SK-MEL-5 (cell line): ENCODE data around the gene TRIM7. TPM values are rescaled to one million over a fixed set of nuclear protein-coding genes. Genes with fewer than 3 reads are reported as not detected.

Source experiments
- DNase-seq: peaks from one replicate; pipeline ENCODE4 v3.0.0-alpha.2; 2016; ENCODE audit warnings: low read depth, low spot score
- in situ Hi-C: cut with HindIII; loops from 2 replicates; pipeline ENCODE4 v1.10.0; 2016; ENCODE audit warnings: low sequenced_read_pairs, high pct_unique_total_duplicates, low pct_unique_long_range_greater_than_20kb
- polyA plus RNA-seq, 2 experiments: library from polyadenylated mRNA; depleted of rRNA; stranded (reverse); fragments of >200 nt; gene quantifications; 2 replicates each; pipeline ENCODE4 v1.2.3, GENCODE V29; 2015
- total RNA-seq: library from RNA; depleted of rRNA; stranded (reverse); fragments of >200 nt; shearing (Covaris generic); gene quantifications from 2 replicates; pipeline ENCODE4 v1.2.3, GENCODE V29; 2014; rRNA removed

TRIM7 gene
- 4.1 and 6.8 TPM in 2 replicates for total RNA-seq
- polyA plus RNA-seq (2015; cell fraction: cytosol; rRNA removed), result 2.5 and 3.3 TPM in 2 replicates
- 1.7 and 3.6 TPM in 2 replicates for polyA plus RNA-seq (2015; cell fraction: nucleus; rRNA removed)

GRCh38 chr5:181204826-181205760, at the start of gene TRIM7:
TSS of gene TRIM7 (minus strand) at chr5:181205196. CDS start at chr5:181205110, 86 bp downstream.
- in situ Hi-C loops, result no loop called here
- DNase-seq, result no peak

GRCh38 chr5:181248277-181248676, 43.3 kb upstream of the TRIM7 start:
- peak; percentile 46 for DNase-seq
- in situ Hi-C loops, result no loop called here

GRCh38 chr5:181246276-181247049, 41.5 kb upstream of the TRIM7 start:
- in situ Hi-C loops, result no loop called here

GRCh38 chr5:181245427-181246275, 40.7 kb upstream of the TRIM7 start:
- DNase-seq, result no peak
- in situ Hi-C loops, result no loop called here

More at GRCh38 chr5:181246276-181247049, 41.5 kb upstream of the TRIM7 start:
- peak; percentile 81 for DNase-seq

- DNase-seq, result peak; percentile 87
- in situ Hi-C loops, result no loop called here
Observed at GRCh38 chr5:181243564-181244343, 38.8 kb upstream of the TRIM7 start, which contains the start of gene RACK1. TSS of gene RACK1 (minus strand) at chr5:181243906. CDS start at chr5:181243800, 106 bp downstream.

- in situ Hi-C loops, result no loop called here
- DNase-seq, result no peak
Observed at GRCh38 chr5:181243018-181243563, 38.1 kb upstream of the TRIM7 start.

GRCh38 chr5:181242031-181242451, 37.0 kb upstream of the TRIM7 start:
- DNase-seq, result no peak
- in situ Hi-C loops, result no loop called here

- peak; percentile 85 for DNase-seq
- in situ Hi-C loops, result no loop called here
Observed at GRCh38 chr5:181241393-181241975, 36.5 kb upstream of the TRIM7 start.

GRCh38 chr5:181239062-181239663, 34.2 kb upstream of the TRIM7 start:
- no peak for DNase-seq
- in situ Hi-C loops, result no loop called here

- no peak for DNase-seq
- in situ Hi-C loops, result no loop called here
Observed at GRCh38 chr5:181237729-181238385, 32.9 kb upstream of the TRIM7 start.

- in situ Hi-C loops, result no loop called here
- DNase-seq, result no peak
Observed at GRCh38 chr5:181236954-181237641, 32.1 kb upstream of the TRIM7 start.

GRCh38 chr5:181236471-181236870, 31.5 kb upstream of the TRIM7 start:
- DNase-seq, result no peak
- in situ Hi-C loops, result no loop called here

- in situ Hi-C loops, result no loop called here
- DNase-seq, result no peak
Observed at GRCh38 chr5:181235689-181236366, 30.8 kb upstream of the TRIM7 start.

- in situ Hi-C loops, result no loop called here
Observed at GRCh38 chr5:181235323-181235688, 30.3 kb upstream of the TRIM7 start.

More at GRCh38 chr5:181235323-181235688, 30.3 kb upstream of the TRIM7 start:
- no peak for DNase-seq
